ENCODE measurements around the gene POLE3.
A peak's percentile ranks its signal among the peaks of the same experiment; 100 is the strongest.
"Not testable (repeated sequence)": the region's sequence is repeated elsewhere in the genome, so short reads cannot be mapped to it uniquely, and the experiment has no call there.

The POLE3 gene

DNA sequence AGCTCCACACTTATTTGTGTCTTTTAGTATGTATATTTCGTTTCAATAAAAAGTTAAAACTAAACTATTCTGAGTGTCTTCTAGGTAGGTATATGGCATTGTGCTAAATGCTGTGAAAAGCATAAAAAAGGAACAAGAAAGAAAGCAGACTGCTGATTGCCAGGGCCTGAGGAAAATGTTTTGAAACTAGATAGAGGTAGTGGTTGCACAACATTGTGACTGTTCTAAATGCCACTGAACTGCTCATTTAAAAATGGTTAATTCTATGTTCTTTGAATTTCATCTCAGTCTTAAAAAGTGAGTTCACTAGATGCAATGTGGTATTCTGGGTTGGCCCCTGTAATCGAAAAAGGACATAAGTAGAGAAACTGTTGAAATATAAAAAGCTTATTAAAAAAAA is 6.8 kb downstream of the POLE3 start:
- DNase-seq (ENCODE audit: low spot score): no peak

DNA sequence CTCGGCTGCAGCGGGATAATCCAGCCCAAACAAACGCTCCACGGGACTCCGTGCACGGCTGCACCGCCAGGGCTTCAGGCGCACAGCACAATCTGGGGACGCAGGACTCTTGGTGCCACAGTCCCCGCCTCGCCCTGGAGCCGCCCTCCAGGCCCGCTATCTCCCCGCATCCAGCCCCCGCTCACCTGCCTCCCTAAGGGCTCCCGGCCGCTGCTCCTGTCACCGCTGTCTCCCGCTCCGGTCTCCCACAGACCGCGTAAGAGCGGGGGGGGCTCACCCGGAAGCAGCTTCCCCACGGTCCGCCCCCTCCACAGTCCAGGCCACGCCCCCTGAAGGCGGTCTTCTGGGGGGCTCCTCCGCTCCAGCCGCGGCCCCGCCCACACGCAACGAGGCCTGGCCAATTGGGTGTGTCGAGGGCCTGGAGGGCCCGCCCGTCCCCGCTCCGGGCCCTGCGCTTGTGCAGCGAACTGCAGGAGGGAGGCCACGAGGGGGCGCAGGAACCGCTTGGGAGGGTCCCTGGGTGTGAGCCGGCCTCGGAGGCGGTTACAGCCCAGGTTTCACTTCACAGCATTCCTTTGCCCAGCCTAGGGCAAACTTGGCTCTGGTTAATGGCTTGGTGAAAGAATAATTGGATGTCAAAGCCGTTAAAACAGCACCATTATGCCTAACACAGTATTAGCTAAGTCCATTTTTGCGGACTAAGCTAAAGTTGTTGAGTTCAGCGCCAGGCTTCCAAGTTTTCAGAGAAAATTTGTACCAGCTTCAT is 9.3 kb downstream of the POLE3 start, which contains the start of gene ALAD:
Gene ALAD, minus strand, starts transcription at position 258 of the 766 bp plus-strand sequence. CDS start 7,725 bp downstream, outside the sequence.
- peak; percentile 98 for DNase-seq (ENCODE audit: low spot score)

DNA sequence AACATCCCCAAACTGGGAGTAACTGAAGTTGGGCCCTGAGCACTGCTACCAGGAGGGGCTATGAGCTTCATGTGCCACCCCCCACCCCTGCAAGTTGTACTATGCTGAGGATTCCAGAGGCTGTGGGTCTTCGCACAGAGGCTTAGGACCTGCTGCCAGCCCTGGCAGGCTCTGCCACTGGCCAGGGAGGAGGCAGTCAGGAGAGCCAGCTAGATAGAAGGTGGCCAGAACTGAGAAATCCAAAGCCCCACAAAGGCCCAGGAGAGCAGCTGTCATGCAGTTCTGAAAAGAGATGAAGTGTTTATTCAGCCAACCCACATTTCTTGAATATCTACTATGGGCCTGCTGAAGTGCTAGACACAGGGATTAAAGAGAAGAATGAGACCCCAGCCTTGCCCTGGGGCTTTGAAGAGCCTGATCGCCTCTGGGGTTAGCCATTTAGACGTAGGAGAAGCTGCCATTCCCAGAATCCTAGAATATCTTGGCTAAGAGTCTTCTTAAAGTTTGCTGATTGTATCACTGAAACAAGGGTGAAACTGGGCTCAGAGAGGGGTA is 10.8 kb downstream of the POLE3 start:
- DNase-seq (ENCODE audit: low spot score): no peak

DNA sequence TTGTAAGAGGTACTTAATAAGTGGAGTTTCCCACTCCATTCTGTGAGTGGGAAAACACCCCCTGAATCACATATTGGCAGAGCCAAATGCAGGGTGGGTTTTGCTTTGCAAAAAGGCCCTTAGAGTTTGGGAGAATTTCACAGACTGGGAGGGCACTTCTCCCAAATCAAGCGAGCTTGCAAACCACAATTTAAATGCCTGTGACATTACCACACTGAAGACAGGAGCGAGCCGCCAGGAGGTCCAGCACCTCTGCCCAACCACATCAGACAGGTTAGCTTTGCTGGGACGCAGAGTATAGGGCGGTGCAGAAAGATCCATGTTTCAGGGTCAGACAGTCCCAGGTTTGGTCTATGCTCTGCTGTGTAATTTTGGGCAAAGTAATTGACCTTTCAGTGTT is 11.7 kb downstream of the POLE3 start:
- no peak for DNase-seq (ENCODE audit: low spot score)

DNA sequence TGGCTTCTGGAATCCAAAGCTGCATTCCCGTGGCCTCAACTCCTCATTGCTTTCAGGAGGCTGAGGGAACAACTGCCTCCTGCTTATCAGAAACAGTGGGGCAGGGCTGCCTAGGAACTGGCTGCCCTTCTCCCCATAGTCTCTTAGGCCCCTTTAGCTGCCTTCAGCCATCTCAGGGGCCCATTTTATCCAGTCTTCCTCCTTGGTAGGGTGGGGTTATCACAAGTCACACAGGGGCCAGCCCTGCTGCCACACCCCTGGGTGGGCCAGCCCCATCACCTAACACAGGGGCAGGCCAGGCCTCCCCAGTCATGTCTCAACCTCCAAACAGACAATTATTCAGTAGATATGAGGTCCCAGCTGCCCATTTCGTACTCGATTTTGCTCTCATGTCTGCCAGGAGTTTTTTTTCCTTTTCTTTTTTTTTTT is 13.3 kb downstream of the POLE3 start:
- DNase-seq (ENCODE audit: low spot score): no peak

DNA sequence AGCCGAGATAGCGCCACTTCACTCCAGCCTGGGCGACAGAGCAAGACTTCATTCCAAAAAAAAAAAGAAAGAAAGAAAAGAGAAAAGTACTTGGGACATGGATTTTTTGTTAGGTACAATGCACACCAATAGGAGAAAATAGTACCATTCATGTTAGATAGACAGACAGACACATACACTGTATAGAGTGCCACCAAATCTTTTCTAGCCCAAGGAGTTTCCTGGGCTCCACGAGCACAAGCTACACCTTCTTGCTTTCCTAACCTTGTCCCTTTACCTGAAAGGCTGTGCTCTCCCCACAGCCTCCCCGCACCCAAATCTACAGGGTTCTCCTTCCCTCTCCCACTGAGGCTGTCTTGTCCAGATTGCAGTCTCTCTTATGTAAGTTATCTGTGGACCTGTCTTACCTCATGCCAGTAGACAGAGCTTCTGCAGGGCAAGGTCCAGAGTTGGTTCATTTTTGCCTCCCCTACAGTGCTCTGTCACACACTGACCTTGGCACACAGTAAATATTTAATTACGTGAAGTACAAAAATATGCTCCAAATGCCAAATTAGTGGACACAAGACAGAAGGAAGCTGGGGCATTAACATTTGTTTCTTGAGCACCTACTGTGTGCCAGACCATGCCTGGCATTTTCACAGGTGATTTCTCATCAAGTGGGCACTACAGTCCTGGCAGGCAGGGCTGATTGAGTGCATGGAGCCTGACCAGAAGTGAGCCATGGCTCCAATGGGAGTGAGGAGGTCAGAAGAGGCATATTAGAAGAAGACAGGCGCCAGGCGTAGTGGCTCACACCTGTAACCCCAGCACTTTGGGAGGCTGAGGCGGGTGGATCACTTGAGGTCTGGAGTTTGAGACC is 15.2 kb downstream of the POLE3 start:
- no peak for DNase-seq (ENCODE audit: low spot score)

DNA sequence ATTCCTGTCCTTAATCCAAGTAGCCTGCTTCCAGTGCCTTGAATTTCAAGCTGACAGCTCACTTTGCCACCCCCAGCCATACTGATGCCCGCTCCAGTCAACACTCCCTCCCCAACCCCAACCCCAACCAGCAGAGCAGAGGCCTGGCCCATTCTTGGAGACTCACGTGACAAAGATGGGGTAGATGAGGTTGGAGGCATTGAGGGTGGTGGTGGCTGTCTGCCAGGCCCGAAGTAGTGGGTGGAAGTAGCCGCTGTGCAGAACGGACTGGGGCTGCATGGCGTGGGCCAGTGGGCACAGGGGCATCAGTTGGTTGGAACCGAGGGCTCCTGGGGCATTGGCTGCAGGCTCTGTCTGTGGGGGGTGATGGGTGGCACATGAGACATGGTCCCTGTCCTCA is 17.2 kb downstream of the POLE3 start:
- no peak for DNase-seq (ENCODE audit: low spot score)

DNA sequence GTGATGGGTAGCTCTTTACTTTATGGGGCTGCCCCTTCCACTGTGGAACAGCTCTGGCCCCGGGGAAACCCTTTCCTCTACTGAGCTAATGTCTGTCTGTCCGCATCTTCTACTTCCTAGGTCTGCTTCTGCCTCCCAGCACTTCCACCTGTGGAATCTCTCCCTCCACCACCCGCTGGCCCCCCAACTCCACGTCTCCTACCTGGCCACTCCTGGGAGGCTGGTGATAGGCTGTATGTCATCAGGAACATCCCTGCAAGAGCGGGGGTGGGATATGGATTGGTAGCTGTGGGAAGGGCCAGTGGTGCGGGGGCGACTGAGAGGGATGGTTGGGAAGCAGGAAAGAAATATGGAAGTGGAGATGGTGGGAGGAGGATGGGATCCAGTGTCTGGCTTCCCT is 18.6 kb downstream of the POLE3 start:
- no peak for DNase-seq (ENCODE audit: low spot score)

DNA sequence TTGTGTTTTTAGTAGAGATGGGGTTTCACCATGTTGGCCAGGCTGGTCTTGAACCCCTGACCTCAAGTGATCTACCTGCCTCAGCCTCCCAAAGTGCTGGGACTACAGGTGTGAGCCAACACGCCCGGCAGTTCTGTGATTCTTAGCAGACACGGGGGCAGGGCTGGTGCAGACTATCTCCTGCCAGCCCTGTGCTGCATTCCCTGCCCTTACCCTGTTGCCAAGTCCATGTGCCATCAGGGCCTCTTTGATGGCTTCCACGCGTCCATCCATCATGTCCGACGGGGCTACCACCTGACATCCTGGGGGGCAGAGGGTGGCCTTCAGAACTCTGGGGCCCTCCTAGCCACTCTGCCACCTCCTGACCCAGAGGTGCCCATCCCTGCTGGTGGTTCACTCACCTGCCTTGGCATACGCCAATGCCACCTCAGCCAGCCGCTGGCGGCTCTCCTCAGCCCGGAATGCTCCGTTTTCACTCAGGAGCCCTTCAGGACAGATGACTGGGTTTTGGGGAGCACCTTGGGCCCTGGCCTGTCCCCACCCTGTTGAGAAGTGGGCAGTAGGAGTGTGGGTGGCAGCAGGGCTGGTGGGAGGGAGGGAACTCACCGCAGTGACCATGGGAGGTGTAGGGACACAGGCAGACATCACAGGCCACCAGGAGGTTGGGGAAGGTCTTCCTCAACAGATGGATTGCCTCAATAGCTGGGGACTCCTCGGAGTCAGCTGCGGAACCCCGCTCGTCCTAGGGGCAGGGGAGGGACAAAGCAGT is 20.1 kb downstream of the POLE3 start:
- DNase-seq (ENCODE audit: low spot score): no peak

DNA sequence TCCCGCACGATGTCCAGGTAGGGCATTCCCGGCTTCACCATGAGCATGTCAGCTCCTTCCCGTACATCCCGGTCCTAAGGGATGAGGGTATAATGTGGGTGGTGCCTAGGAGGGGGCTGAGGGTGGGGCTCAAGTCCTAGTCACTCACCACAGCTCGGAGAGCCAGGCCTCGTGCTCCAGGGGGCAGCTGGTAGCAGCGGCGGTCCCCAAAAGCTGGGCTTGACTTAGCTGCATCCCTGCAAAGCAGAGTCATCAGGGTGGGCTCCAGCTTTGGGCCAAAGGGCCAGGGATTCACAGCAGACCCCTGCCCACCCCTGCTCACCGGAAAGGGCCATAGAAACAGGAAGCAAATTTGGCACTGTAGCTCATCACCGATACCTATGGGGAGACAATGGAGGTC is 21.0 kb downstream of the POLE3 start:
- DNase-seq (ENCODE audit: low spot score): no peak

DNA sequence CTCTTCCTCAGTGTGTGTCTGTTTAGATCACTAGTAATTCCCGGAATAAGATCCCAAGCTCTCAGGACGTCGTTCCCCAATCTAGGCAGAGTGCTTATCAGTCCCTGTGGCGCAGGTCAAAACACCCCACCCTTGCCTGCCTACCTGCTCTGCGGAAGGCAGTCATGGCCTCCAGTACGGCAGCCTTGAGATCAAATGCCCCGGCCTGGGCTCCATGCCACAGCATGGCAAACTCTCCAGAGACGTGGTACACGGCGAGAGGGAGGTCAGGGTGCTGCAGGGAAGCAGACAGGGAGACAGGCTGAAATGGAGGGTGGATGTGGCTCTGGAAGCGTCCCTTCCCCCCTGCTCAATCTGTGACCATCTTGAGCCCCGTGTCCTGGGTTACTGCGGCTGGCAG is 21.6 kb downstream of the POLE3 start:
- DNase-seq (ENCODE audit: low spot score): no peak

DNA sequence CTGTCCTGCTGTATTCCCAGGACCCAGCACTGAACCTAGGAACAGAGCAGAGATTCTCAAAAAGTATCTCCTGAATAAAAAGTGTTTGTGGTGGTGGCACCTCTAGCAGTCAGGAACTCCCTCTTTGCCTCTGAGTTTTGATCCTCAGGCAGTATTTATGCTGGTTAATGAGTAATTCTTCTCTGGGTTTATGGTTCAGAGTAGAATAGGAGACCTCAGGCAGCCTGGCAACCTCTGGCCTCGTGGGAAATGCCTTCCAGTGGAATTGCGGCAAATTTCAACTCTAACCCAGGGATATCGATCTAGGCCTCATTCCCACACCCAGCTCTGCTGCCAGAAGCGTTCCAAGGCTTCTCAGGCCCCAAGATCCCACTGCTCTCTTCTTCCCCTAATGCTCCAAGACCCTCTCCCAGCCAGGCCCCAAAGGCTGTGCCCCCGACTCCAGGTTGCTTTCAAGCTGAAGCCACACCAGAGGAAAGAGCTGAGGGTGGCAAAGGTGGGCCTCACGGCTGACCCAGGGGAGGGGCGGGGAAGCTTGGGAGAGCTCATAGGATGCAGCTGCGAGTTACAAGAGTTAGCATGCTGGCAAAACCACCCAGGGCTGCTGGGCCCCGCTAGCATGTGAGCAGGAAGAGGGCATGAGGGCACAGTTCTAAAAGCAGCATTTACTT is 22.8 kb downstream of the POLE3 start:
- no peak for DNase-seq (ENCODE audit: low spot score)

DNA sequence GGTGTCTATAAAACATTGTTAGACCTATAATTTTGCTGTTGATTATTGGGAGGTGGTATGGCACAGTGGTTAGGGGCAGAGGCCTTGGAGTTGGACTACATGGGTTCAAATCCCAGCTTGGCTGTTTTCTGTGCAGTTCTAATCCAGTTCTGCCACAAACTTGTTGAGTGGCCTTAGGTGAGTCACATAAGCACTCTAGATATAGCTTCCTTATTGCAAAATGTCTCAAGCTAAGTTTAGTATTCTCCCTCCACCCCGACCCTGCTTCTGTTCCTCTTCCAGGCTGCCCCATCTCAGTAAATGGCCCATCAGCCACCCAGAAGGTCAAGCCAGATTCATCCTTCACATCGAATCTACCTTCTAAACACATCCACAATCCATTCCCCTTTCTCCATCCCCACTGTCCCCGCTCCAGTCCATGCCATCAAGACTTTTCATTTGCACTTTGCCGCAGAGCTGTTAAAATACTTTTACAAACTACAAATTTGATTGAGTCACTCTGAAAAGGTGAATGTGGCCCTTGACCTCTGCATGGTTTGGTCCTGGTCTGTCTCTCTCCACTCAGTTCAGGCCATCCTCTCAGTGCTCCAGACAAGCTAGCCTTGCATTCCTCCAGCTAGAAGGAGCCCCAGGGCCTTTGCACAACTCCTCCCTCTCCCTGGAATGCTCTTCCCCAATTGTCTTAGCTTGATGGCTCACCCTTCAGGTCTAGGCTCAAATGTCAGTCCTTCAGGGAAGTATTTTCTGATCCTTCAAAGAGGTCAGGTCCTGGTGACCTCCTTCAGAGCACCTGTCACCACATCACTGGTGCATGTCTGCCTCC is 23.7 kb downstream of the POLE3 start:
- DNase-seq (ENCODE audit: low spot score): no peak

DNA sequence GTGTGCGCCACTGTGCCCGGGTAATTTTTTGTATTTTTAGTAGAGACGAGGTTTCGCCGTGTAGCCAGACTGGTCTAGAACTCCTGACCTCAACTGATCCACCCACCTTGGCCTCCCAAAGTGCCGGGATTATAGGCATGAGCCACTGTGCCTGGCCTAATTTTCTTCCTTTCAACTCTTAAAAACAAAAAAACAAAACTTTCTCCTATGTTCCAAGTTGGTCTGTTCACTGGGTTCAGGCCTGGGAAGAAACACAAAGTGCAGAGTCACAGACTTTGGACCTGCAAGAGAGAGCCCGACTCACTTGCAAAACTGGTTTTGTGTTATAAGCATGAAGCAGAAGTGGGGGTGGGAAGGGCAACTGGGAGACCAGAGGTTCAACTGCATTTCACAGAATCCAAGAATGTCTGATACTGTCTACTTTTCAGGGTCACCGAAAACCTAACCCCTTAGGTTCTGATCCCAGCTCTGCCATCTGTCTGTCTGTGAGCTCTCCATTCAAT is 28.5 kb downstream of the POLE3 start:
- DNase-seq (ENCODE audit: low spot score): no peak

DNA sequence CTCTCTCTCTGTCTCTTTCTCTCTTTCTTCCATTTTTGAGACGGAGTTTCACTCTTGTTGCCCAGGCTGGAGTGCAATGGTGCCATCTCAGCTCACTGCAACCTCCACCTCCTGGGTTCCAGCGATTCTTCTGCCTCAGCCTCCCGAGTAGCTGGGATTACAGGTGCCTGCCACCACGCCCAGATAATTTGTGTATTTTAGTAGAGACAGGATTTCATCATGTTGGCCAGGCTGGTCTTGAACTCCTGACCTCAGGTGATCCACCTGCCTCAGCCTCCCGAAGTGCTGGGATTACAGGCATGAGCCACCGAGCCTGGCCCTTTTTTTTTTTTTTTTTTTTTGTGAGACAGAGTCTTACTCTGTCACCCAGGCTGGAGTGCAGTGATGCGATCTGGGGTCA is 29.0 kb downstream of the POLE3 start:
- not testable (repeated sequence) for DNase-seq (ENCODE audit: low spot score)

DNA sequence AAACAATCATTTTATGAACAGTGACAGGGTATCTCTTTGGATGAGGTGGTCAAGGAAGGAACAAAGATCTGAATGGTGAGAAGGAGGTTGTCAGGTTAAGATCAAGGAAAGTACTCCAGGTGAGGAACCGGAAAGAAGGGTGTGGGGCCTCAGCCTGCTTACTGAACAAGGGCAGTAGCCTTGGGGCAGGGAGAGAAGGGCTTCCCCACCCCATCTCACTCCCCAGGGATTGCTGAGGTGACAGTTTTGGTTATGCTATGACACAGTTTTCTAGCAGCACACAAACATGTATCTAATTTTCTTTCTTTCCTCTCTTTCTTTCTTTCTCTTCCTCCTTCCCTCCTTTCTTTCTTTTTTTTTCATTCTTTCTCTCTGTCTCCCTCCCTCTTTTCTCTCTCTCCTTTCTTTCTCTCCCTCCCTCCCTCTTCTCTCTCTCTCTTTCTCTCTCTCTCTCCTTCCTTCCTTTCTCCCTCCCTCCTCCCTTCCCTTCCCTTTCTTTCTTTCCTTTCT is 29.6 kb downstream of the POLE3 start:
- no peak for DNase-seq (ENCODE audit: low spot score)

DNA sequence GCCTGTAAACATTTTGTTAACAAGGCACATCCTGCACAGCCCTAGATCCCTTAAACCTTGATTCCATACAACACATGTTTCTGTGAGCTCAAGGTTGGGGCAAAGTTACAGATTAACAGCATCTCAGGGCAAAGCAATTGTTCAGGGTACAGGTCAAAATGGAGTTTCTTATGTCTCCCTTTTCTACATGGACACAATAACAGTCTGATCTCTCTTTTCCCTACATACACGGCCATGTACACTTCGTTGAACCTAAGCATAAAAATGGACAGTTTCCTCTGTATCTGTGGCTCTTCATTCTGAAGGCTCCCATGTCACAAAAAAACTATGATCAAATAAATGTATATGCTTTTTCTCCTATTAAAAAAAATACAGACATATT is 30.7 kb downstream of the POLE3 start:
- not testable (repeated sequence) for DNase-seq (ENCODE audit: low spot score)

DNA sequence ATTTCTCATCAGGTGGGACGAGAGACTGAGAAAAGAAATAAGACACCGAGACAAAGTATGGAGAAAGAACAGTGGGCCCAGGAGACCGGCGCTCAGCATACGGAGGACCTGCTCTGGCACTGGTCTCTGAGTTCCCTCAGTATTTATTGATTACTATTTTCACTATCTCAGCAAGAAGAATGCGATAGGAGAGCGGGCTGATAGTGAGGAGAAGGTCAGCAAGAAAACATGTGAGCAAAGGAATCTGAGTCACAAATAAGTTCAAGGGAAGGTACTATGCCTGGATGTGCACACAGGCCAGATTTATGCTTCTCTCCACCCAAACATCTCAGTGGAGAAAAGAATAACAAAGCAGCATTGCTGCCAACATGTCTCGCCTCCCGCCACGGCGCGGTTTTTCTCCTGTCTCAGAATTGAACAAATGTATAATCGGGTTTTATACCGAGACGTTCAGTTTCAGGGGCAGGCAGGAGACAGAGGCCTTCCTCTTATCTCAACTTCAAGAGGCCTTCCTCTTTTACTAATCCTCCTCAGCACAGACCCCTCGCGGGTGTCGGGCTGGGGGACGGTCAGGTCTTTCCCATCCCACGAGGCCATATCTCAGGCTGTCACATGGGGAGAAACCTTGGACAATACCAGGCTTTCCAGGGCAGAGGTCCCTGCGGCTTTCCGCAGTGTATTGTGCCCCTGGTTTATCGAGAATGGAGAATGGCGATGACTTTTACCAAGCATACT is 31.2 kb downstream of the POLE3 start:
- not testable (repeated sequence) for DNase-seq (ENCODE audit: low spot score)
